TTC549 (cell line): ENCODE results near the gene TRDMT1.
A peak's percentile ranks its signal among the peaks of the same experiment; 100 is the strongest.

Source experiments
- FAIRE-seq: peaks from 2 replicates; lab custom pipeline; 2012; peaks lifted over from hg19 to GRCh38; lab: Jason Lieb, UNC

Gene TRDMT1

DNA sequence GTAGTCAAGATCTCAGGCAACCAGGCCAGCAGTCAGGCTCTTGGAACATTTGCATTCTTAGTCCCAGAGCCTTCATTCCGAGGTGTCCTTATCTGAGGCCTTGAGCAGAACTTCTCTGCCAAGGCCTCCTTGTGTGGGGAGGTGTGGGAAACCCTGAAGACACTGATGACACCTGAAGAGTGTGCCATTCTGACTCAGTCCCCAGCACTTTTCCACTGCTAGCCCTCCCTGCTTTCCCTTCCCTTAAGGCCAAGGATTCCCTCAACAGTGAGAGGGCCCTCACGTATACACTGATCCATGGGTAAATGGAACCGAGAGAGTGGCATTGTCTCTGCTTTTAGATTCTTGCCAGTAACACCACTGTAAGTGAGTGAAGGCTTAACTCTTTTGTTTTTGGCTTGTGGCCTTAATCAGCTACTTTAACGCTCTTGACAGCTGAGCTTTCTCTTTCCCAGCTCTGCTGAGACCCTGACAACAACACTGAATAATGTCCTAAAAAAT, 30.3 kb downstream of the TRDMT1 start:
- no peak for FAIRE-seq

DNA sequence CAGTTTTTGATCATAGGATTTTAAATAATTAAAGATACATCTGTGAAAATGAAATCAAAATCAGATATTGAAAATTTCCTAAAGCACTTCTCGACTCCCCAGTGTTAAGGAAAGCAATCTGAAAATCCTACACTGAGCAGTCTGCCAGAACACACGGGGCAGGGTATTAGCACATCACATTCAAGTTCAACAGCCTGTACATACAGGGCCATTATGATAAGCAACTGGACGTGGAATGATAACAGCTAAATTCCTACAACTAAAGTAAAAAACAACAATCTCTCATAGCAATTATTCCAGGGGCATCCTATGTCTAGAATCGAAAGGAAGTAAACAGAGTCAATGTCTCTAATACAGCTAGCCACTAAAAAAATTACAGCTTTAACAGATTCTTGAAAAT, 31.7 kb downstream of the TRDMT1 start:
- FAIRE-seq: peak; percentile 58

DNA sequence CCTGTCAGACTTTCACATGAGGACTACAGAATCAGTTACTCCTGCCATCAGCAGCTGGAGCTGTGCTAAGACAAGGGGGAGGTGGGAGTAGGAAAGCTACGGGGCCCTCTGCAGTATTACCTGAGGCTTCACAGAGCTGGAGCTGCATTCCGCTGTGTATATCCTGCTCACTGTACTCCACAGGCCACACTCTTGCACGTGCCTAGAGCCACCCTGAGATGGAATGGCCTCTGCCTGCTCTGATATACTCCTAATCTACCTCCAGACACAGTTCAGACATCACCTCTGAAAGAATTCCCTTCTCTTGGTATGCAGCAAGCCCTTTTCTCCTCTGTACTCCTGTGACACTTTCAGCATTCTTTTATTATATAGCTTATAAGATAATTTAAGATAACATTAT, 34.8 kb downstream of the TRDMT1 start:
- no peak for FAIRE-seq

DNA sequence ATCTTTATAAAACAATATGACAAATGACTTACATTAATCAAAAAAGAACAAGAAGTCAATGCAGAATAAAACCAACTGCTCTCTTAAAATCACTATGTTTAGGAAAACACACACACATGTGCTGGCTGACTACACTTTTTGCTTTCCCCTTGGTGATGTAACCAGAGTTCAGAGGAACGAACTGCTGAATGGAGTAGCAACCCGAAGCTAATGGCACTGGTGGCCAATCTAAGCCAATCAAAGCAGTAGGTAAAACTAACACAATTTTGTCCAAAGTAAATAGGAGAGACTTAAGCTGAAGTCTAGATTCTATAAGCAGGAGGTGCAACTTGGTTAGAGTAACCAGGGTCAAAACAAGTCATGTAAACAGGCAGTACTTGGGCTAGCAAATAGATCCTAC, 38.6 kb downstream of the TRDMT1 start:
- FAIRE-seq: peak; percentile 61

DNA sequence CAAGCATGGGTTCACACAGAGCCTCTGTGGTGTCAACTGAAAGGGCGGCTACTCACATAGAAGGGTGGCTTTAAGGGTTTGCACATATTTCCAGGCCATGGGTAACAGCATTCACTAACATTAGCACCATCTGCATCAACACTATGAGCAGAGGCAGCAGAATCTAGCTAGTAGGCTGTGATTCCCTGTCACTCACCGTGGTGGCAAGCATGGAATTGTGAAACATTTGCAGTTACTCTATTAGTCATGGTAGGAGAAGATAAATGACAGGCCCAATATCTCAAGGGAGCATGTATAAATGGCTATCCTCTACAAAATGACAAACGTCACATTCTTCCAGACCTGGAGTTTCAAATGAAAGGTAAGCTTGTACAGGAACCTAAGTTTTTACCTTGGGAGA, 39.7 kb downstream of the TRDMT1 start:
- FAIRE-seq: no peak

DNA sequence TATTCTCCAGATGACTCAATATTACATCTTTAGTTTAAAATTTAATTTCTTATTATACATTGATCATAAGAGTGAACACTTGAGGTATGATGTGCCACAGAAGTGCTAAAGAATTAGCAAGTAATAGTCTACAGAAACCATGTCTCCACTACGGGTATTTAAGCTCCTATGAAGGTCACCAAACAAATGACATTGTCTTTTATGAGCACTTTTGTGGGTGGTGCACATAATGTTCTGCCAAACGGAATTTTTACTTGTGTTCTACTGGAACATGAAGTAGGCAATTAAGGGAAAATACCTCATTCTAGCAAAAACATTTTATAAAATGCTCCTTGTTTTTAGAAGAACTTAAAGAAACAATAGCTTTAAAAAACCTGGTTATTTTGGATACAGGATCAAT, 44.4 kb downstream of the TRDMT1 start:
- no peak for FAIRE-seq

DNA sequence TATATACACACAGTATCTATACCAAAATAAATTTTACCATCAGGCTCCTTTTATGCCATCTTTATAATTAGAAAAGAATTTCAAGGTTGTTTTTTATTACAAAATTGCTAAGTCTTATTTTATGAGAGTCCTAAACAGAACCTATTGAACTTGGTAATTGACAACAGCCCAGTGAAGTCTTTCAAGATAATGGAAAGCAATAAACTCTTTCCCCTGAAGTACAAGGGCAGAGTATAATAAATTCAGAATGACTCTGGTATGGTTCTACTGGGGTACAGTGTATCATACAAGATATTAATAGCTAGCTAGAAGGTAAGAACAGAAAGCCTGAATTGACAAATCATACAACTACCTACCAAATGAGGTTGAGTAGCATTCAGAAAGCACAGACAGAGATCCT, 45.6 kb downstream of the TRDMT1 start:
- FAIRE-seq: no peak

DNA sequence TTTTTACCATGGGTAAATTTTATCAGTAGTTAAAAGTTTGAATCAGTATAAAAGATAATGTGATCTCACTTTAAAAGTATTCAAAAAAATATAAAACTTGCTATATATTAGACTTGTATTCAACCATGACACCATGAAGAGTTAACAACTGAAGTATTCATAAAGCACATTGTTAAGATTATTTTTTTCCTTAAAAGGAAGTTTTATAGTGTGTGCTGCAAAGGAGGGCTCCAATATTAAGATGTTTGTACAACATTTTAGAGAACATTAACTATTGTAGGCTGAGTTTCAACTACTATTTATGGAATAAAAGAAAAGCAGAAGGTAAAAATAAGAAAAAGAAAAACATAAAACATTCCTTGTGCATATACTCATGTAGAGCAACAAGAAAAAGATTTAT, 47.4 kb downstream of the TRDMT1 start:
- FAIRE-seq: peak; percentile 78

DNA sequence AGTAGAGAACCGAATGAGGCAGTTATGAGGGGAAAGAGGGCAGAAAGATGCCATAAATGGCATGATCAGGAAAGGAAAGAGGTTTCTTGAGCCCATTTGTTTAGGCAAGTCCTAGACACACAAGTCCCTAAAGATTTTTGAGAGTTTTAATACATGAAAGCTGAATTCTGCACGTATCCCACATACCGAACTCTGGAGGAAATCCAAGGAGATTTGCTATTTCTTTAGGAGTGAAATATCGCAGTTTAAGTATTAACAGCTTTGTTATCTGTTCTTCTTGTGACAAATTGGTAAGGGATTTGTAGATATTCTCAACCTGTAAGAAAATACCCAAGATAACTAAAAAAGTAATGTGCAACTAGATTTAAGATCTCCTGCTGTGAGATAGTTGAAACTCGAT, 48.2 kb downstream of the TRDMT1 start:
- FAIRE-seq: no peak

DNA sequence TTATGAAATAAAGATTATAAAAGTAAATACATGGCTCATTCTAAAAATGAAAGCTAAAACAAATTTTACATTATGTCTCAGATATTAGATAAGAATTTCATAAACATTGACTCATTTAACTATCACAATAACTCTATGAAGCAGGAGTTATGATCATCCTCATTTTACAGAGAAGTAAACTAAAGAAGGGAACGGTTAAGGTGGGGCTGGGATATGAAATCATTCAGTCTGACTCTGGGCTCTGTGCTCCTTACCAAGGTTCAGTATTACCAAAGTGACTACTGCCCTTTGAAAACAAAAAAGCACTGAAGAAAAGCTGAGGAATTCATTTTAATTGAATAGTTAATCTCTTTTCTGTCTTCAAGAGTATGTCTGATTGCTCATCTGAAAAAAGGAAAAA, 49.8 kb downstream of the TRDMT1 start:
- peak; percentile 76 for FAIRE-seq

DNA sequence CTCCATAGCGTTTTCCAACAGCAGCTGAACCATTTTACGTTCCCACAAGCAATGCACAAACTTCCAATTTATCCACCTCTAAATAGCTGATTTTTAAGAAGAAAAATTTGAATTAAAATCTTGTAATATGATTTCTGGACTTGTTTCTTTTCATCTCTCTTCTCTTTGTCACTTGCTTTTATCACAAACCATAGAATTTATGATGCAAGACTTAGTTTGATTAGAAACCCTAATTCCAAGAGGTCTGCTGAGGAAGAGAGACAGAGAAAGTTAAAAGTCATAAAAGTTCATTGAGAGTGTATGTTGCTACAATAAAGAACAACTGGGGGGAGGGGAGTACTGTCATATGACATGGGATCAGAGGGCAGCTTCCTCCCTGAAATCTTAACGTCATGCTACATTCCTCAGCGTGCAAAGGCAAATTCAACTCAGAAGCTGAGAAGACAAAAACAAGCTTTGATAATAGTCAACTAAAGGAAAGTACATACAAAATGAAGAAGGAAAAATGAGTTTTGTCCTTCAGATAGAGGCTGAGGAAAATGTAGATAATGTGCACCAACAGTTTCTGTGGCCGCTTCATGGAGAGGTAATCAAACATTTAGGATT, 53.5 kb downstream of the TRDMT1 start:
- FAIRE-seq: no peak

DNA sequence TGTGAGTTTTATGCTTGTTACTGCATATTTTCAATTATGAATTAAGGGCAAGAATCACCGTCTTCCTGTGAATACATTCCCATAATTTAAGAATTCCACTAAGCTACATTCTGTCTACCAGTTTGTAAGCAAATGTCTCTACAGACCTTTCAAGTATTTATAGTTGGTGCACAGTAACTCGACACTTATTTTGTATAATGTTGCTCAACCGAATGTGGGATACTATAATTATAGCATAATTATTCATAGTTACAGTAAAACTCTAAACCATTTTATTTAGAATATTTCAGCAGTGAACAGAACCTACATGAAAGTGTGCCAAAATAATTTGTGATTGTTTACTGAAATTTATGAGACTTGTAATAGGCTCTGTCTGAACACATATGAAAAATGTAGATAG, 54.6 kb downstream of the TRDMT1 start:
- no peak for FAIRE-seq

DNA sequence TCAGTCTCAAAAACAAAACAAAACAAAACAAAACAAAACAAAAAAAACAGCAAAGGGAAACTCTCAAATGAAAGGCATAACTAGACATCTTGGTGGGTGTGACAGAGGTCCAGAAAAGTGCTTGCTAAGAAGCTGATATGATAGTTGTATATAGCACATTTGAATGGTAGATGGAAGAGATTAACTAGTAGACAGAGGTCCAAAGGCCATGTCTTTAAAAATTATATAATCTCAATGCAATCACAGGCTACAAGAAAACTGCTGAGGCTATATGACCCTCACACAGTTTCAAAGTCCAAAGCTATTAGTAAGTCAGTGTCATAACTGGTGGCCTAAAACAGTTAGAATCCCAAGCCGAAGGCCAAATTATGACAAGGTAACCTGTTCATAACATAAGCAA, 56.2 kb downstream of the TRDMT1 start:
- FAIRE-seq: no peak

DNA sequence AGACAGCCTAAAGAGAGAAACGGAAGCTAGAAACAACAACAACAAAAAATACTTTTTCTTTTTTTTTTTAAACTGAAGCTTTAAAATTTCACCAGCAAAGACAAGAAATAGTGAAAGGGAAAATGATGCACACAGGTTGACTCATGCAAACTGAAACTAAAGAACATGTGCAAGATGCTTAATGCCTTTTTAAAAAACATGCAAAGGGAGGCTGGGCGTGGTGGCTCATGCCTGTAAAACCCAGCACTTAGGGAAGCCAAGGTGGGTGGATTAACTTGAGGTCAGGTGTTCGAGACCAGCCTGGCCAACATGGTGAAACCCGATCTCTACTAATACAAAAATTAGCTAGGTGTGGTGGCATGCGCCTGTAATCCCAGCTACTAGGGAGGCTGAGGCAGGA, 56.7 kb downstream of the TRDMT1 start:
- no peak for FAIRE-seq

DNA sequence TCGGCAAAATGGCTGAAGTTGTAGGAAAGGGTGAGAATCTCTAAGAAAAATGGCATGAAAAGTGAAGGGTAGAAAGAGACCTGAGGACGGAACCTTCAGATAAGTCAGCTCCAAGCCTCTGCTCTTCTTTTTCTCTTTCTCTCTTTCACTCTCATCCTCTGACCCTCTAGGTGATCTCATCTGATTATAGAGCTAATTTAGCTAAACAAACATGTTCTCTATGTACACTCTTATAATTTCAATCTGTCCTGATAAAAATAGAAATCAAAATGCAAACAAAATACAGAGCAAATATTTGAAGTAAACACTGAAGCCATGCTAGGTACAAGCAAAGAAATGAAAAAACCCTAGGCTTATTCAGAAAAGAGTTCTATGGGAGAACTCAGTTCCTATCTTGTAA, 57.4 kb downstream of the TRDMT1 start:
- no peak for FAIRE-seq

DNA sequence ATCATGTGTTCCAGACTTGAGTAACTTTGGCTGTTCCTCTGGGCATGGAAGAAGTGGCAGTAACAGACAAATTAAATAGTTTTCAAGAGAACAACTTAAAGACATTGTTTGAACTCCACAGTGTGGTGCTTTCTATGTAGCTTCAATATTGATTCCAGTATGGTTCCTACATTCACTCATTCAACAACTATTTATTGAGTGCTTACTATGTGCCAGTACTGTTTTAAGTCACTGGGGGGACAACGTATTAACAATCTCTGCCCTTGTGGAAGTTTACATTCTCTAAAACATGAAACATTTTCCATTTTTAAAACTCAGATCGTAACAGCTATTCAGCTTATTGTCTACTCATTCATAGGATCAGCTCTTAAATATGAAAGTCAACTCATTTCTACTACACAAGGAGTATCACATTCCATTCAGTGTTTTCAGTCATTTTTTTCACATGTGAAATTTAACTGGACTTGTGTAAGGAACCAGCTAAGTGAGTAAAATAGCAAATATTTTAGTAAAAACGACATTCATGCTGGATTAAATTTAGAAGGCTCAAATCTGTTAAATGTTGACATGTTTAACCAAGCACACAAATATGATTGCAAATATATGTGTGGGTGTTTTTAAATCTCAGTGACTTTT, 58.3 kb downstream of the TRDMT1 start:
- no peak for FAIRE-seq

DNA sequence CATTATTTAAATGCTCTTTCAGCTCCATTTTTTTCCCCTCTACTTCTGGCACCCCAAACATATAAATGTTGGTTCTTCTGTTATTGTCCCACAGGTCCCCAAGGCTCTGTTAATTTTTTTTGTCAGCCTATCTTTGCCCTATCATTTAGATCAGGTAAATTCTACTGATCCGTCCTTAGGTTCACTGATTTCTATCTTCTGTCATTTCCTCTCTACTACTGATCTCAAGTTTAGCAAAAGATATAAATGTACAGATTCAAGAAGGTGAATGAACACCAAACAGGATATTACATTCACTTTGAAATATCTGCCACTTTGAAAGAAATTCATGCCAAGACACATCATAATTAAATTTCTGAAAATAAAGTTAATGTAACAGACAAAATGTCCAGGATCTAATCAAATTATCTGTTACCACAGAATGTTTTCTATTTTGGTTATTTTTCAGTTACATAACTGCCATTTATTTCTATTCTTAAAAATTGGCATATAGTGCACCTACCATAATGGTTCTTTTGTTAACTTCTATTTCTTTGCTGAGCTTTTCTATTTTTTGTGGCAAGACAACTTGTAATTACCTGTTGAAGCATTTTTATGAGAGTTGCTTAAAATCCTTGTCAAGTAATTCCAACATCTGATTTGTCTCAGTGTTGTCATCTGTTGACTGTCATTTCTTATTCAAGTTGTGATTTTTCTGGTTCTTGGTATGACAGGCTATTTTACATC, 59.8 kb downstream of the TRDMT1 start:
- no peak for FAIRE-seq

DNA sequence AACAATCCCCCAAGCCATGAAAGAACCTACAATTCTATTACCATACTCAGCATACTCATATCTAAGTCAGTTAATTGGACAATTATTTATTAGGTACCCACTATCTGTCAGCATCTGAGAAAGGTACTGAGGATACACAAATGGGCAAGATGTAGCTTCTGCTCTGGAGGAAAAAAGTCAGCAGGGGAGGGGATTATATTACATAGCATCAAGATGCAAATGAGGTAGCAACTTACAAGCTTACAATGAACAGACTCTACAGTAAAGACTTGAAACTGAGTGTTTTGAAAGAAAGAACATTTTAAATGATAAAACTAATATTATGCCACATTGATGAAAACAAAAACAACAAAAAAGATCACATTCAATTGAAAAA, 61.1 kb downstream of the TRDMT1 start:
- FAIRE-seq: no peak

DNA sequence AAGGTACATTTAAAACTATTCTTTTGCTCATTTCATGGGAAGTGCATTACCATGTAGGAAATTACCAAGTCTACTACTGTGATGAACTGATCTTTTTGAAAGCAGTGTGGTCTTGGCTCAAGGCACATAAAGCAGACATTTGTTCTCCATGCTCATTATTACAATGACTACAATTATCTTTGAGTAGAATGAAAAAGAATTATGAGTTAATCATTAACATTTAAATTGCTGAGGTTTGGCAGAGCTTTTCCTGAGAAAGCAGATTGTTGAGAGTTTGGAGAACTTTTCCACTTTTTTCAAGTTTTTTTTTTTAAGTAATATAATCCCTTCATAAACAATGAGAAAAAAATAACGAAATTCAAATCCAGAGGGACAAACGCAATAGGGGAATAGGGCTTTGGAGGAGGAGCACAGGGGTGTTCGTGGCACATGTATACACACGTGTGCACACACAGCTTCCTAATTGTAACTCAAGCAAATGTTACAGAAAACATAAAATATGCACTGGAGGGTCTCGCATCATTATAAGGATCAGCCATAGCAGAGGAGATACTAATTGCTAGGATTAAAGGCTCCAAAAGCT, 62.9 kb downstream of the TRDMT1 start:
- no peak for FAIRE-seq

DNA sequence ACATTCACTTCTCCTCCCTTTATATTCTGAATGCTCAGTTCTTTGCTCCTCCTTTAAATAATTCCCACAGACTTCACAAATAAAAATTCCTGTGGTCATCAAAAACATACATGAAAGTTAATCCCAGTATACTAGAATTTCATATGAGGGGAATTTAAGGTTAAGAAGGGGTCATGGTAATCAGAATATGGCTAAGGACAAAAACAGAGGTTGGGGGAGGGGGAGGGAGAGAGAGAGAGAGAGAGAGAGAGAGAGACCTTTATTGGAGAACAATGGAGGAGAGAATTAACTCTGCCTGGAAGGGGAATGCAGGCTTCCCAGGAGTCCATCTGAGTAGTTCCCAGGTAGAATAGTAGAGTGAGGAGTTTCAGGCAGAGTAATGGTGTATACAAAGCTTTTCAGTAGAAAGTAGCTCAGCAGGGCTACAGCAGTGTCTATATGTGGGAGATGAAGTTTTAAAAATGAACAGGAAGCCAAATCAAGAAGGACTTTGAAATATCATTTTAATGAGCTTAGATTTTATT, 66.7 kb downstream of the TRDMT1 start:
- FAIRE-seq: no peak

DNA sequence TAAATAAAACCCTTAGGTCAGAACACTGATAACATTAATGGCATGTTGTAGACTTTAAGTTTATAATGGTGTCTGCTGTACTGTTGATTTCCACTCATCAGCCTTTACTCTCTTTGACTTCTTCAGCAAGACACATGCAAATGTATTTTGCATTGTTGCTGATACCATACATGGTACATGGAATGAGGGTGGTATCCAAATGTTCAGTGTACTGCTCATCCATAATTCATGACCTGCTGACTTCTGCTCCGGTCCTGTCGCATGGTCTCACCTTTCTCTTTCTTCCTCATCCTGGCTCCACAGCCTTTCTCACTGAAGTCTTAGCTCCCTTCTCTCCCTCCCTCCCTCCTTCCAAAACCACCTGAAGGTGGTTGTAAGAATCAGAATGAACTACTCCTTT, 67.2 kb downstream of the TRDMT1 start:
- FAIRE-seq: no peak

DNA sequence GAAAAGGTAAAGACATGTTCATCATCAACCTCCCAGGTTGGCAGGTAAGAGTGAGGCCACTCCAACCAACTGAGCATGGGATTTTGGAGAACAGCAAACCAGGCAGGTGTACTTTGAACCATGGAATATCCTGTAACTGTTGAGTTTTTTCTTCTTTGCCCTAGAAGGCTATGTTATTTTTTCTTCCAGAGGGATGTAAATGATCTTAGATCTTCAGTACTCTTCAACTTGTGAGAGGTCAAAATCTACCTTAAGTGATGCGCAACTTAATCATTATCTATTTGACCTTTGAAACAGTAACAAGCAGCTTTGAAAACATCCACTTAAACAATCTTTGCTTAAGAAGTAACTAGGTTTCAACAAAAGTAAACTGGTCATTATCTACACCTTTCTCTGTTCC, 71.7 kb downstream of the TRDMT1 start, which contains the start of gene CUBN:
Gene CUBN, minus strand, starts transcription at position 71 of the 400 bp plus-strand sequence. Its CDS starts 46 bp downstream, at position 25.
- no peak for FAIRE-seq

DNA sequence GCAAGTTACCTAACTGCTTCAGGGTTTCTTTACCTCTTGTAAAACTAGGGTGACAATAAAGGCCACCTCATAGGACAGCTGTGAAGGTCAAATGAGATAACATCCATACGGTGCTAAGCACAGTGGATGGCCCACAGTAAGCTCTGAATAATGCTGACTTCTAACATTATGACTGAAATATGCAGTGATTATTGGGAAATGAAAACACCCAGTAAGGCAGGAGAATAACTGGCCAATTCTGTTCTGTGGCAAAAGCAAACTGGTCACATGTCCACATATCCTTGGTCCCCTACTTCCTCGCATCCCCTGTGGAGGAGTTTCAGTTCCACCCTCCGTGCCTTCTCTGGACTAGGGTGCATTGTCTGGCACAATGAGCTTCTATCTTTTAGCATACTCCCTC, 73.2 kb downstream of the TRDMT1 start:
- FAIRE-seq: no peak
